GM19023 (cell line): ENCODE measurements around the gene NIPA2.

Experiments used
- ATAC-seq: cut with Tn5 transposase; IDR thresholded peaks from one replicate; pipeline ENCODE4 v1.9.1; 2021; ENCODE audit warnings: mild to moderate bottlenecking, moderate library complexity; ENCODE audit not compliant: unreplicated experiment

Gene NIPA2

GRCh38 chr15:22895465-22896190 is 57.2 kb downstream of the NIPA2 start:
- peak; percentile 81 for ATAC-seq

GRCh38 chr15:22902046-22902445 is 63.6 kb downstream of the NIPA2 start:
- ATAC-seq: no peak

DNA sequence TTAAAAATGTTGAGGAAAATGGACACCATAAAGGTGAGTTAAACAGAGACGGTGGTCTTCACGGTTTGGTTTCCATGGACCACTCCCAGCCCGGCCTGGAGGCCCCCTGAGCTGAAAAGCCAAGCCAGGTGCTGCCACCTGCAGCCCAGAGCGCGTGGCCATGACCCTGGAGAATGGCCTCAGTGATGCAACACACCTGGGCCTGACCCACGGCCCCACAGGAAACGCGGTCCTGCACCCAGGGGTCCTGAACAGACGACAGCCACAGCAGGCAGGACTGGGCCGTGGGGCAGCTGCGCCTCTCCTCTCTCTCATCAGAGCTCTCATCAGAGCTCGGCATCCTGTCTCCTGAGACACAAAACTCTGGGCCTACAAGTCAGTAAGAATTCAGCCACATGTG is 64.1 kb downstream of the NIPA2 start:
- ATAC-seq: no peak

DNA sequence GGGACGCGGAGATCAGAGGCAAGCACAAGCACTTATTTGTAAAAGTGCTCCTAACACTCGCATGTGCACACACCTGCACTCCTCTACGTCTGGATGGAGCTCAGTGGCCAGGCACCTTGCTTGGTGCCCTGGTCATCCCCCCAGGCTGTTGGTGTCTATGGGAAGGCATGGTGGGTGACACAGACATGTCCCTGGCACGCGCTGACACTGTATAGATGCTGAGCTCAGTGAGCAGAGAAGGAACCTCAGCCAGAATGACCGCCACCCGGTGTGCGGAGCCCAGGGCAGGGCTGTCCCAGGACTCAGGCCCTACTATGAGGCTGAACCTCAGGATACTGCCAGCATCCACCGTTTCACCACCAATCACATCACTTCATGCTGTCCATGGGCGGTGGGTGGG is 64.5 kb downstream of the NIPA2 start:
- no peak for ATAC-seq

- no peak for ATAC-seq
These were observed 65.0 kb downstream of the NIPA2 start for GRCh38 chr15:22903427-22903826.

DNA sequence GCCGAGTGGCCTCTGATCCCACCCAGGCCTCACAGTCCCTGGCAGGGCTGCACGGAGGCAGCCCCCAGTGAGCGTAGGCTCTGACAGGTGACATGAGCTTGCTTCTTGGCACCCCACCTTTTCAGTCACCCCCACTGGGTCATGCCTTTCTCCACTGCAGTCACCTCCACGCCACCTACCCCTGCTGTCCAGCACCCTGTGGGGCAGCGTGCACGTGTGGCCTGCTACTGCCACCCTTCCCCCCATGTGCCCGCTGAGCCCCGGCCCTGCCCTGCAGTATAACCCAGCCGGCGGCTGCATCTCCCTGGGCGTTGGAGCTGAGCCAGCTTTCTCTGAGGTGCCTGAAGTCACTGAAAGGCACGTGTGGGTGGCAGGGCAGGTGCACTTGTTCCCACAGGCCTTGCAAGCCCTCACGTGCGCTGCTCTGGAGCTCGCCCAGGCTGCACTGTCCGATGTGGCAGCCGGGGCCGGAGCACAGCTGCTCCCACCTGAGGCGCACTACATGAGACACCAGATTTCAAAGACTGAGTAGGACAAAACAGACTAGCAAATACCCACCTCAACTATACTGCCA is 65.6 kb downstream of the NIPA2 start:
- no peak for ATAC-seq

GRCh38 chr15:22904736-22905135 is 66.3 kb downstream of the NIPA2 start:
- no peak for ATAC-seq

DNA sequence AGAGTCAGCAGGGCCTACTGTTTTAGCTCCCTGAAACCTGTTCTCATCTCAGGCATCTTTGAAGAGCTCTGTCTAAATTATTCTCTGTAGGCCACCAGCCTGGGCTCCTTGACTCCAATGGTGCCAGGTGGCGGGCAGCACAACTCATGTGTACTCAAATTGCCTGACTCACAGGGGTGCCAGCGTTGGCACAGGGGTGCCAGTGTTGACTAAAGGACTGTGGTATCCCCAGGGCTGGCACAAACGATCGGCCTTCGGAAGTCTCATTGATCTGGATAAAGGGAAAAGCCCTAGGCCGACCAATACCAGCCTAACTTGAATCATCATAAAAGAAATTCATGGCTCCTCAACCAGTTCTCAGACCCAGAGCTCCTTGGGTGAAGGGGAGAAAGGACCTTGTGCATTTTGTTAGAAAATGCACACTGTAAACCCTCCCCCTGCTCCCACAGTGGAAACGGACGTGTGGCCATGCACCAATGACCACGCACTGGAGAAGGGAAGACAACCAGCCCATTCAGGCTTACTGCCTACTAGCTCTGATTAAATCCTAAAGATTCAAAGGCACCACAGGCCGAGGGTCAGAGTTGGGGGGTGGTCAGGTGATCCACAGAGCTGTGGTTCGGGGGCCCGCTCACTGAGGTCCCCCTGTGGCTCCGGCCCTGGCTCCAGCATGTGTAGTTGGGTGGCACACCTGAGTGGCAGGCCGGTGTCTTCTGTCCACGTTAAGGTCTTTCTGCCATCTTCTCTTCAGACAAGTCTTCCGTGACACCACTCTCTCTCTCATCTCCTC is 68.9 kb downstream of the NIPA2 start:
- ATAC-seq: no peak

- no peak for ATAC-seq
These were observed 70.4 kb downstream of the NIPA2 start for GRCh38 chr15:22908830-22909229.

- ATAC-seq: no peak
These were observed 72.8 kb downstream of the NIPA2 start for GRCh38 chr15:22911306-22911705.

- no peak for ATAC-seq
These were observed 73.8 kb downstream of the NIPA2 start for GRCh38 chr15:22912256-22912655.

DNA sequence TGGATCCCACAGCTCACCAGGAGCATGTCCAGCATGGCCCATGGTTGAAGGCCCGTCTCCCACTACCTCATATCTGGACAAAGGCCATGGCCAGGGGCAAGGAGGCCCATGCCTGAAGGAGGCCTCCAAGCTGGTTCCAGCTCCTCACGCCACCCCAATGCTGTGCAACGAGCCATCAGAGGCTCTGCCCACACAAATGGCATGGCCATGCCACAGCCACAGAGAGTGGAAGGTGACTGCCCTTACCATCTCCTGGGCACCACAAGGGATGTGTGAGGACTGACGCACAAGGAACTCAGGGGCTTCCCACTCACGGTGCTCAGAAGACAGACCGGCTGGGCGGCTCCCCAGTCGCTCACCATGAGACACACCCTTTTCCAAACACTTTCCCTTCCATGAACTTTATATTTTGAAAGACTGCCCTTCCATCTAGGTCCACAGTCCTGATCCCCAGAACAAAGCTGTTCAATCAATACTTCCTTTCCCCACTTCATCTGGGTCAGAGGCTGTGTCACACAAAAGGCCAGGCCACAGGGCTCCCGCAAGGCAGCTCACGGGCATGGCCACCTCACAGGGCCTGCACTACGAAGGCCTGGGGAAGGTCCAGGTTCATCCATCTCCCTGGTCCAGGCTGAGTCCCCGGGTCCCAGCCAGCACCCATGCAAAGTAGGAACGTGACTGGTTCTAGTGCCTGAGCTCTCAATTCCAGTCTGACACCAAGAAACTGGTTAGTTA is 75.3 kb downstream of the NIPA2 start:
- ATAC-seq: no peak

DNA sequence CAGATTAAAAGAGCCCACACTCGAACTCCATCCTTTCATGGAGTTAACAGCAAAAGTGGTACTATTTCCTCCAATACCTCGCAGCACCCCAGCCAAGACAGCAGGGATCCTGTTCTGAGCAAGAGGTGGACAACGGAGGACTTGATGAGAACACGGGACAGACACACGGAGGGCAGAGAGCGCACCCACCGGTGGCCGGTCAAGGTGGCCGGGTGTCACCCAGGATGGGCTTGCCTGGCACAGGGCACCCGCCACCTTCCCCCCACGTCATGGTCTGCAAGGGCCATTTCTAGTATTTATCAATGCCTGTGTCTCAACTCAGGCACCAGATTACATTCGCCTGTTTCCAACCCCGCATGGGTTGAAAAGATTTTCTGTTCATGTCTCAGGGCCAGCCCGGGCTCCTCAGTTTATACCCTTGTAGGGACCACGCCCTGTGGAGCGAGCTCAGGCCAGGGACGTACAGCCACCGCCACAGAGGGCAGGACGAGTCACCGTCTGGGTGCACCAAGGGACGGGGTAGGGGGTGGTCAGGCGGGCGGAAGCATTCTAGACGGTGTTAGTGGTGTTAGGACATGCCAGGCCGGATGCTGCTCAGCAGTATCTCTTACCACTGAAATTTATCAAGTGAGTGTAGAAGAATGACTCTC is 77.5 kb downstream of the NIPA2 start:
- no peak for ATAC-seq

- ATAC-seq: no peak
These were observed 78.3 kb downstream of the NIPA2 start for GRCh38 chr15:22916606-22917350.

- no peak for ATAC-seq
These were observed 79.1 kb downstream of the NIPA2 start for GRCh38 chr15:22917556-22917955.
